ENCODE measurements around the gene KDELR1.
A peak's percentile ranks its signal among the peaks of the same experiment; 100 is the strongest.

KDELR1 gene

DNA sequence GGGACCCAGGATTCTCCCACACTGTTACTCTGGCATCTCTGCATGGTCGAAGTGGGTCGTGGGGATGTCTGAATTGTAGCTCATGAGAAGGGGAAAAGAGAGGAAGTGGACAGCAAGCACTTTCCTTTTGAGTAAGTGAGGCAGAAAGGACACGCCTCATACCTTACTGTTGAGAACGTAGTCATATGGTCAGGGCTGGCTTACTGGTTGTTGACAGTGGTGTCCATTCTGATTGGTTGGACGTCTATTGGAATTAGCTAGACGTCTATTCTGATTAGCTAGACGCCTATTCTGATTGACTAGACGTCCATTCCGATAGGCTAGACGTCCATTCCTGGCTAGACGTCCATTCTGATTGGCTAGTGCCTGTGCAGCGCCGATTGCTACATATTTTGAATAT lies 14.5 kb upstream of the KDELR1 start:
- TF ChIP-seq, protein P1, sequence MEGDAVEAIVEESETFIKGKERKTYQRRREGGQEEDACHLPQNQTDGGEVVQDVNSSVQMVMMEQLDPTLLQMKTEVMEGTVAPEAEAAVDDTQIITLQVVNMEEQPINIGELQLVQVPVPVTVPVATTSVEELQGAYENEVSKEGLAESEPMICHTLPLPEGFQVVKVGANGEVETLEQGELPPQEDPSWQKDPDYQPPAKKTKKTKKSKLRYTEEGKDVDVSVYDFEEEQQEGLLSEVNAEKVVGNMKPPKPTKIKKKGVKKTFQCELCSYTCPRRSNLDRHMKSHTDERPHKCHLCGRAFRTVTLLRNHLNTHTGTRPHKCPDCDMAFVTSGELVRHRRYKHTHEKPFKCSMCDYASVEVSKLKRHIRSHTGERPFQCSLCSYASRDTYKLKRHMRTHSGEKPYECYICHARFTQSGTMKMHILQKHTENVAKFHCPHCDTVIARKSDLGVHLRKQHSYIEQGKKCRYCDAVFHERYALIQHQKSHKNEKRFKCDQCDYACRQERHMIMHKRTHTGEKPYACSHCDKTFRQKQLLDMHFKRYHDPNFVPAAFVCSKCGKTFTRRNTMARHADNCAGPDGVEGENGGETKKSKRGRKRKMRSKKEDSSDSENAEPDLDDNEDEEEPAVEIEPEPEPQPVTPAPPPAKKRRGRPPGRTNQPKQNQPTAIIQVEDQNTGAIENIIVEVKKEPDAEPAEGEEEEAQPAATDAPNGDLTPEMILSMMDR (IDR thresholded peaks at IDR 0.05; ENCODE audit: extremely low read depth, insufficient read depth, missing control alignments), result no peak
- in situ Hi-C loops (cut with MboI; ENCODE audit: low pct_unique_long_range_greater_than_20kb, low sequenced_read_pairs, unreplicated experiment), result no loop called here
- peak; percentile 49 for DNase-seq (ENCODE audit: low spot score)

GRCh38 chr19:48405010-48405659 lies 13.8 kb upstream of the KDELR1 start:
- no peak for DNase-seq (ENCODE audit: low spot score)
- in situ Hi-C loops (cut with MboI; ENCODE audit: low pct_unique_long_range_greater_than_20kb, low sequenced_read_pairs, unreplicated experiment), result no loop called here
- TF ChIP-seq, protein P1 (IDR thresholded peaks at IDR 0.05; ENCODE audit: extremely low read depth, insufficient read depth, missing control alignments), result no peak

DNA sequence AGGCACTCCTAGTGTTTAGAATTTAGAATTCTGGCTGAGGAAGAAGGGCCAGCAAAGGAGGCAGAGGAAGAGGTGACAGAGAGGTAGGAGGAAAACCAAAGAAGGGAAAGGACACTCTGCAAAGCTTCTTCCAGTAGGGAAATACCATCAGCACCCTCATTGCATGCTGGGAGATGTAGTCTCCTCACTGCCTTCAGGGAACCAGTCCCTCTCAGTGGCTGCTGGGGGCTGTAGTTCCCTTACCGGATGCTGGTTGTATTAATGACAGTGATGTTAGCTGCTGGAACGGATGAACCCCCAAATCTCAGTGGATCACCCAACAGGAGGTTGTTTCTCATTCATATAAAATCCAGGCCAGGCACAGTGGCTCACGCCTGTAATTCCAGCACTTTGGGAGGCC lies 12.3 kb upstream of the KDELR1 start:
- in situ Hi-C loops (cut with MboI; ENCODE audit: low pct_unique_long_range_greater_than_20kb, low sequenced_read_pairs, unreplicated experiment), result no loop called here
- DNase-seq (ENCODE audit: low spot score), result peak; percentile 90
- TF ChIP-seq, protein P1 (IDR thresholded peaks at IDR 0.05; ENCODE audit: extremely low read depth, insufficient read depth, missing control alignments), result no peak

DNA sequence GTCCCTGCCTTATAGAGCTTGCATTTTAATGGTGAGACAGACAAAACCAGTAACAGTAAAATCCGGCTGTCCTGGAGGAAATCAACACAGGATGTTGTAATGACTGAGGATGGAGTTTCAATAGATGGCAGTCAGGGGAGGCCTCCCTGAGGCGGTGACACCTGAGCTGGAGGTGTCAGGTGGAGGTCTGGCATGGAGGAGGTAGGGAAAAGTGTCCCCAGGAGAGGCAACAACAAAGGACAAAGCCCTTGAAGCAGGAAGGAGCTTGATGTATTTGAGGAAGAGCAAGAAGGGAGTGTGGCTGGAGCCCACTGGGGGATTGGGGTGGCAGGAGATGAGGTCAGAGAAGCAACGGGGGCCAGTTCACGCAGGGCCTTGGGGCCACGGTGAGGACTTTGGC lies 9.9 kb upstream of the KDELR1 start:
- in situ Hi-C loops (cut with MboI; ENCODE audit: low pct_unique_long_range_greater_than_20kb, low sequenced_read_pairs, unreplicated experiment), result no loop called here
- TF ChIP-seq, protein P1 (IDR thresholded peaks at IDR 0.05; ENCODE audit: extremely low read depth, insufficient read depth, missing control alignments), result no peak

GRCh38 chr19:48400018-48400742 lies 8.8 kb upstream of the KDELR1 start:
- TF ChIP-seq, protein P1 (IDR thresholded peaks at IDR 0.05; ENCODE audit: extremely low read depth, insufficient read depth, missing control alignments), result no peak
- peak; percentile 46 for DNase-seq (ENCODE audit: low spot score)
- in situ Hi-C loops (cut with MboI; ENCODE audit: low pct_unique_long_range_greater_than_20kb, low sequenced_read_pairs, unreplicated experiment), result no loop called here

More for the DNA sequence above, 9.9 kb upstream of the KDELR1 start:
- DNase-seq (ENCODE audit: low spot score), result no peak

DNA sequence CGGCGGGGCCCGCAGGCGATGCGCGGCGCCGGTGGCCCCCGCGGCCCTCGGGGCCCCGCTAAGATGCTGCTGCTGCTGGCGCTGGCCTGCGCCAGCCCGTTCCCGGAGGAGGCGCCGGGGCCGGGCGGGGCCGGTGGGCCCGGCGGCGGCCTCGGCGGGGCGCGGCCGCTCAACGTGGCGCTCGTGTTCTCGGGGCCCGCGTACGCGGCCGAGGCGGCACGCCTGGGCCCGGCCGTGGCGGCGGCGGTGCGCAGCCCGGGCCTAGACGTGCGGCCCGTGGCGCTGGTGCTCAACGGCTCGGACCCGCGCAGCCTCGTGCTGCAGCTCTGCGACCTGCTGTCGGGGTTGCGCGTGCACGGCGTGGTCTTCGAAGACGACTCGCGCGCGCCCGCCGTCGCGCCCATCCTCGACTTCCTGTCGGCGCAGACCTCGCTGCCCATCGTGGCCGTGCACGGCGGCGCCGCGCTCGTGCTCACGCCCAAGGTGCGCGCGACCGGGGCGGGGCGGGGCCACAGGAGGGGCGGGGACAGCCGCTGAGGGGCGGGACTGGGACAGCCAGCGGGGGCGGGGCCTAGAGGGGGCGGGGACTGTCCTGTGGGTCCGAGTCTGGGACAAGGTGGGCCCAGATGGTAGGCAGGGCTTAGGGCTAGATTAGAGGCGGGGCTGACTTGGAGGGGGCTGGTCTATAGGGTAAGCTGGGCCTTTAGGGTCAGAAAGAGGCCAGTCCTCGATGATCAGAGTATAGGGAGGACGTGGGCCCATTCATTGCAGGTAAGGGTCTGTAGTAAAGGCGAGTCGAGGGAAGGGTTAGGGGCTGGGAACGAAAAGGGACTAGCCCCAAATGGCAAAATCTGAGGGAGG lies 7.3 kb upstream of the KDELR1 start:
- peak; percentile 94 for DNase-seq (ENCODE audit: low spot score)
- in situ Hi-C loops (cut with MboI; ENCODE audit: low pct_unique_long_range_greater_than_20kb, low sequenced_read_pairs, unreplicated experiment), result no loop called here
- TF ChIP-seq, protein P1 (IDR thresholded peaks at IDR 0.05; ENCODE audit: extremely low read depth, insufficient read depth, missing control alignments), result no peak
